Glutamatergic neuron (in vitro differentiated cells): ENCODE data around the gene SETX. TPM values are rescaled to one million over a fixed set of nuclear protein-coding genes. Genes with fewer than 3 reads are reported as not detected.

Source experiments
- DNase-seq: peaks from one replicate; pipeline ENCODE4 v3.0.0; 2022
- H3K27ac Mint-ChIP-seq: one replicate; pipeline ENCODE4 v1.8.0; 2020; ENCODE audit warnings: mild to moderate bottlenecking, mixed read lengths, inconsistent platforms; ENCODE audit not compliant: unreplicated experiment
- H3K27me3 Mint-ChIP-seq: one replicate; pipeline ENCODE4 v1.8.0; 2020; ENCODE audit warnings: mild to moderate bottlenecking, moderate library complexity, mixed read lengths, inconsistent platforms; ENCODE audit not compliant: unreplicated experiment
- H3K36me3 Mint-ChIP-seq: one replicate; pipeline ENCODE4 v1.8.0; 2020; ENCODE audit warnings: mild to moderate bottlenecking, mixed read lengths, inconsistent platforms; ENCODE audit not compliant: unreplicated experiment
- H3K4me1 Mint-ChIP-seq: one replicate; pipeline ENCODE4 v1.8.0; 2020; ENCODE audit warnings: mild to moderate bottlenecking, low read depth, mixed read lengths, inconsistent platforms; ENCODE audit not compliant: unreplicated experiment
- H3K4me3 Mint-ChIP-seq: one replicate; pipeline ENCODE4 v1.8.0; 2020; ENCODE audit warnings: mild to moderate bottlenecking, mixed read lengths, inconsistent platforms; ENCODE audit not compliant: unreplicated experiment
- H3K9me3 Mint-ChIP-seq: one replicate; pipeline ENCODE4 v1.8.0; 2020; ENCODE audit warnings: mild to moderate bottlenecking, moderate library complexity, mixed read lengths, inconsistent platforms; ENCODE audit not compliant: unreplicated experiment
- total RNA-seq: library from RNA; stranded (reverse); fragmentation: NEBNext Ultra II Directional; extraction: Animal tissue kit (Norgen Biotek cat#: 25700); gene quantifications from one replicate; pipeline ENCODE4 v1.2.1, GENCODE V29; 2021; ENCODE audit not compliant: unreplicated experiment
- TF ChIP-seq, protein P1 (sequence below): fragments of 200-600 bp; sonication (generic); IDR thresholded peaks from one replicate; pipeline ENCODE4 v1.5.0; 2021; ENCODE audit not compliant: partially characterized antibody, unreplicated experiment

SETX gene
- total RNA-seq, 1 donor from 2014 or later = 48.4 TPM

DNA sequence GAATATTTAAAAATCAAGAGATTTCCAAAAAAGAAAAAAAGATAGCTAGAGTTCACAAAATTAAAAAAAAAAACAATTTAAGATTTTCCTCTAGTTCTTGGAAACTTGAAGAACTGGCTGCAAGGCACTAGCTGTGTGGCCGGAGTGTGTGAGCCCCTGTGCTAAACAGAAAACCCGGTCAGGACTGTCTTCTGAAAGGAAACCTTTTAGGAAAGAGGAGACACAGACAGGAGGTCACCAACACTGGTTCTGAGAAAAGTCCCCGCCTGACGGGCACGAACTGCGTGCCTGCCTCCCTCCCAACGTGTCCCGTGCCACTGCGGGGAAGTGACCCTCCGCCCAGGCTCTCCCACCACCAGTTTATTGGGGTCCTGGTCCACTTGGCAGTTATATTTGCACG lies 36.7 kb upstream of the SETX start:
- Mint-ChIP-seq H3K27me3 (no peaks in the 10 kb centered on the region), H3K36me3 (no peaks in the 10 kb centered on the region), H3K27ac (no peak overlapping the region), H3K4me1 (no peaks in the 10 kb centered on the region), H3K9me3 (no peaks in the 10 kb centered on the region), H3K4me3 (no peak overlapping the region)
- DNase-seq = no peak
- TF ChIP-seq, protein P1, sequence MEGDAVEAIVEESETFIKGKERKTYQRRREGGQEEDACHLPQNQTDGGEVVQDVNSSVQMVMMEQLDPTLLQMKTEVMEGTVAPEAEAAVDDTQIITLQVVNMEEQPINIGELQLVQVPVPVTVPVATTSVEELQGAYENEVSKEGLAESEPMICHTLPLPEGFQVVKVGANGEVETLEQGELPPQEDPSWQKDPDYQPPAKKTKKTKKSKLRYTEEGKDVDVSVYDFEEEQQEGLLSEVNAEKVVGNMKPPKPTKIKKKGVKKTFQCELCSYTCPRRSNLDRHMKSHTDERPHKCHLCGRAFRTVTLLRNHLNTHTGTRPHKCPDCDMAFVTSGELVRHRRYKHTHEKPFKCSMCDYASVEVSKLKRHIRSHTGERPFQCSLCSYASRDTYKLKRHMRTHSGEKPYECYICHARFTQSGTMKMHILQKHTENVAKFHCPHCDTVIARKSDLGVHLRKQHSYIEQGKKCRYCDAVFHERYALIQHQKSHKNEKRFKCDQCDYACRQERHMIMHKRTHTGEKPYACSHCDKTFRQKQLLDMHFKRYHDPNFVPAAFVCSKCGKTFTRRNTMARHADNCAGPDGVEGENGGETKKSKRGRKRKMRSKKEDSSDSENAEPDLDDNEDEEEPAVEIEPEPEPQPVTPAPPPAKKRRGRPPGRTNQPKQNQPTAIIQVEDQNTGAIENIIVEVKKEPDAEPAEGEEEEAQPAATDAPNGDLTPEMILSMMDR = no peak

DNA sequence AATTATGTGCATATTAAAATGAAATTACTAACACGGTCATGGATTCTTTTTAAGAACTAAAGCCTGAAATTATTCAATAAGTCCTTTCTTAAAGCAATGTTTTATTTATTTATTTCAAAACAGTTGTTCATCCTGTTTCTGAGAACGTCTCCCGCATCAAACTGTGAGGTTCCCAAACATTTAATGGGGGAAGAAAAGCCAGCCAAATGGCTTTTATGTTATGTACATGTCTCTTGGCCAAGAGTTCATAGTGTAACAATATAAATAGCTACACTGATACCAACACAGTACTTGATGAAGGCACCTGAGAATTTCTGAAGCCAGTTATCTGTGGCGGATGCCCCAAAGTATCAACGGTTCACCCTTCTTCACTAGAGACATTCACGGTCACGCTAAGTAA lies 36.2 kb upstream of the SETX start:
- TF ChIP-seq, protein P1 = no peak
- Mint-ChIP-seq H3K27ac (no peak overlapping the region), H3K36me3 (no peaks in the 10 kb centered on the region), H3K4me3 (no peak overlapping the region), H3K27me3 (no peaks in the 10 kb centered on the region), H3K4me1 (no peaks in the 10 kb centered on the region), H3K9me3 (no peaks in the 10 kb centered on the region)
- no peak for DNase-seq

DNA sequence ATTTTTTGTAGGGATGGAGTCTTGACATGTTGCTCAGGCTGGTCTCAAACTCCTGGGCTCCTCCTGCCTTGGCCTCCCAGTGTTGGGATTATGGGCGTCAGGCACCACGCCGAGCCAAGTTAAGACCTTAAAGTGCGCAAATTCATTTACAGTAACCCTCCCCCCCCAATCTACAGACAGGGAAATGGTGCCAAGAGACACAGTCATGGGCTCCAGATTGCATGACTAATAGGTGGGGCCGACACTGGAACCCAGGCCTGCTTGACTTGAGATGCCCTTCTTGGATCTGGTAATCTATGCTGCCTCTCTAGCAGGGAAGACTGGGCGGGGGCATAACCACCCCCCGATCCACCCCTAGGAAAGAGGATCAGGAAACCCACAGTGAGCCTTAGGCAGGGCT lies 32.3 kb upstream of the SETX start:
- Mint-ChIP-seq H3K4me1 (no peaks in the 10 kb centered on the region), H3K27me3 (peaks cover 1% of the 10 kb centered on the region), H3K36me3 (no peaks in the 10 kb centered on the region), H3K27ac (no peak overlapping the region), H3K9me3 (no peaks in the 10 kb centered on the region), H3K4me3 (no peak overlapping the region)
- DNase-seq = no peak
- TF ChIP-seq, protein P1 = no peak

DNA sequence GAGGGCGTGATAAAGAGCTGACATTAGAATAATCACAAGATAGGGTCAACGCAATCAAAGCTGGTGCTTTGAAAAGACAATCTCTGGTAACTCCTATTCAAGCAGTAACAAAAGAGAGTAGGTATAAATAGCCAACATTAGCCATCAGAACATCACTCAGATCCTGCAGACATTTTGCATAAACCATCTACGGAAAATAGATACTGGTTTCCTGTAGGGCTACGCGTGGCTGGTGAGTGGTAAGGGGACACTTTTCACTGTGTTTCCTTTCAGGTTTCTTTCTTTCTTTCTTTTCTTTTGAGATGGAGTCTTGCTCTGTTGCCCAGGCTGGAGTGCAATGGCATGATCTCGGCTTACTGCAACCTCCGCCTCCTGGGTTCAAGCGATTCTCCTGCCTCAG lies 29.6 kb upstream of the SETX start:
- Mint-ChIP-seq H3K36me3 (no peaks in the 10 kb centered on the region), H3K9me3 (no peaks in the 10 kb centered on the region), H3K4me3 (no peak overlapping the region), H3K27ac (no peak overlapping the region), H3K27me3 (peaks cover 1% of the 10 kb centered on the region), H3K4me1 (no peaks in the 10 kb centered on the region)
- no peak for DNase-seq
- TF ChIP-seq, protein P1 = no peak

DNA sequence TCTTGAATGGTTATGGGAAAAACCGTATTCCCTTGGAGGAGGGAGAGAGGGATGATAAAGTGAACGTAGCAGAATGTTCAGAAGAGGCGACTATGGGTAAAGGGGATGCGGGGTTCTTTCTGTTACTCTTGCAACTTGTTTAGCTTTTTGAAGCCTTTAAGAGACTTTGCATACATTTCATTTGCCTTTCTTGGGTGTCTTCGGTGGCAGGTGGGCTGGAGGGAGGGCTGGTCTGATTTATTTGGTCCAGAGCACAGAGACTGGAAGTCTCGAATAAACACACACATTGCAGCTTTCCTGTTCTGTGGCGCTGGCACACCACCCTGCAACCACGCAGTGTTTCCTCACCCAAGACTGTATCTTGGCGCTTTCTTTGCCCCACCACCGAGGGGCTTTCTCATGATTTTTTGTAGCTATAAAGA lies 28.7 kb upstream of the SETX start:
- Mint-ChIP-seq H3K9me3 (no peaks in the 10 kb centered on the region), H3K4me3 (no peak overlapping the region), H3K27me3 (peaks cover 1% of the 10 kb centered on the region), H3K36me3 (no peaks in the 10 kb centered on the region), H3K27ac (no peak overlapping the region), H3K4me1 (no peaks in the 10 kb centered on the region)
- TF ChIP-seq, protein P1 = no peak
- no peak for DNase-seq
